ENCODE data around the gene RTL10. TPM values are rescaled to one million over a fixed set of nuclear protein-coding genes. Genes with fewer than 3 reads are reported as not detected.

RTL10 gene
- total RNA-seq, 4 donors from 2014 or later: 6.8 to 24.3 (median 17.7) TPM

GRCh38 chr22:19859861-19860510 lies 5.3 kb upstream of the RTL10 start:
- no peaks in the 10 kb centered on the region for H3K27me3 ChIP-seq
- no peaks in the 10 kb centered on the region for H3K4me1 ChIP-seq
- no peak for DNase-seq
- TF ChIP-seq POLR2A (IDR thresholded peaks at IDR 0.05): no peak
- TF ChIP-seq, protein P1, sequence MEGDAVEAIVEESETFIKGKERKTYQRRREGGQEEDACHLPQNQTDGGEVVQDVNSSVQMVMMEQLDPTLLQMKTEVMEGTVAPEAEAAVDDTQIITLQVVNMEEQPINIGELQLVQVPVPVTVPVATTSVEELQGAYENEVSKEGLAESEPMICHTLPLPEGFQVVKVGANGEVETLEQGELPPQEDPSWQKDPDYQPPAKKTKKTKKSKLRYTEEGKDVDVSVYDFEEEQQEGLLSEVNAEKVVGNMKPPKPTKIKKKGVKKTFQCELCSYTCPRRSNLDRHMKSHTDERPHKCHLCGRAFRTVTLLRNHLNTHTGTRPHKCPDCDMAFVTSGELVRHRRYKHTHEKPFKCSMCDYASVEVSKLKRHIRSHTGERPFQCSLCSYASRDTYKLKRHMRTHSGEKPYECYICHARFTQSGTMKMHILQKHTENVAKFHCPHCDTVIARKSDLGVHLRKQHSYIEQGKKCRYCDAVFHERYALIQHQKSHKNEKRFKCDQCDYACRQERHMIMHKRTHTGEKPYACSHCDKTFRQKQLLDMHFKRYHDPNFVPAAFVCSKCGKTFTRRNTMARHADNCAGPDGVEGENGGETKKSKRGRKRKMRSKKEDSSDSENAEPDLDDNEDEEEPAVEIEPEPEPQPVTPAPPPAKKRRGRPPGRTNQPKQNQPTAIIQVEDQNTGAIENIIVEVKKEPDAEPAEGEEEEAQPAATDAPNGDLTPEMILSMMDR (IDR thresholded peaks at IDR 0.05): no peak
- intact Hi-C loops (cut with DNase I; ENCODE audit: low total_unique reads): no loop called here
- no peaks in the 10 kb centered on the region for H3K9me3 ChIP-seq
- H3K27ac ChIP-seq: no peak overlapping the region
- no peak overlapping the region for H3K4me3 ChIP-seq
- H3K36me3 ChIP-seq: no peaks in the 10 kb centered on the region

DNA sequence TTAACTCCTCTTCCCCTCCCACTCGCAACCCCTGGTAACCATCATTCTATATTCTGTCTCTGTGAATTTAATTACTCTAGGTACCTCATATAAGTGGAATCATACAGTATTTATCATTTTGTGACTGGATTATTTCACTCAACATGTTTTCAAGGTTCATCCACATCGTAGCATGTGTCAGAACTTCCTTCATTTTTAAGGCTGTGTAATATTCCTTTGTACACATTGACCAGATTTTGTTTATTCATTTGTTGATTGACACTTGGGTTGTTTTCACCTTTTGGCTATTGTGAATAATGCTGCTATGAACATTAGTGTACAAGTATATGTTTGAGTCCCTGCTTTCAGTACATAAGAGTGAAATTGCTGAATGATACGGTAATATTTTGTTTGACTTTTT lies 2.7 kb upstream of the RTL10 start:
- intact Hi-C loops (cut with DNase I; ENCODE audit: low total_unique reads): no loop called here
- TF ChIP-seq, protein P1 (IDR thresholded peaks at IDR 0.05): no peak
- no peak for TF ChIP-seq POLR2A (IDR thresholded peaks at IDR 0.05)
- H3K4me3 ChIP-seq: no peak overlapping the region
- H3K9me3 ChIP-seq: no peaks in the 10 kb centered on the region
- H3K27me3 ChIP-seq: no peaks in the 10 kb centered on the region
- H3K27ac ChIP-seq: no peak overlapping the region
- no peaks in the 10 kb centered on the region for H3K36me3 ChIP-seq
- H3K4me1 ChIP-seq: peaks cover 0 to 12% of the 10 kb centered on the region in 2 donors
- no peak for DNase-seq

DNA sequence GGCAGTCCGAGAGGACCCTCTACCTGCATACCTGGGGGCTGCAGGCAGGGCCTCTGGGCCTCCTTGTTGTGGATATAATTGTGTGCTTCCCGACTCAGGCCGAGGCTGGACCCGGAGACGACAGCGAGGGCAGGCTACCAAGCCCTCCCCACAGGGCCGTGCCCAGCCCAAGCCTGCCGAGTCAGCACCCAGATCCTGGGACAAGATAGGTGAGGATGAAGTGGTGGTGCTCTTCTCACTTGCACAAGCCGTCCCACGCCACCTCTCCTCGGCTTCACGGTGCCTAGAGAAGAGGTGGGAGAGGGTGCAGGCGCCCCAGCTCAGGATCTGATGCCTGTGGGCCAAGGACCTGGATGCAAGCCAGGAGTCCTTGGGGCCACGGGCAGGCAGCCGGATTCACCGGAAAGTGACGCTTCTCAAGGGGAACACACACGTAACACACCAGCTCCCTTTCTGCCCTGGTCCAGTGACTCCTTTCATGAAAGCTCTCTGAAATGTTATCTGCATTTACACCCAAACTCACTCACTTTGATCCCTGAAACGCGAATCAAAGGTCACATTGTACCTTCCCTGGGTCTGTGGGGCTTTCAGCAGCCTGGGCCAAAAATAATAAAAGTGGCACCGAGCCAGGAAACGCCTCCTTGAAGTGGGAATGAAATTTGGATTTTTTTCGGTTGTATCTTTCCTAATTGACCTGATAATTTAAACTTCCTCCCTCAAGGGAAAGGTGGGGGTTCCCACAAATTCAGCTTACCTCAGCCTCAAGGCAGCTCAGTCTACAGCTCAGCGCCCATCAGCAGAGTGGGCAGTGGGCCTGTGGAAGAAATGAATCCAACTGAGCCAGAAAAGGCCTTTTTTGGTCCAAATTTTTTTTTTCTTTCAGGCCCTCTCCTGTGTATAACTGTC lies 1.1 kb upstream of the RTL10 start:
- intact Hi-C loops (cut with DNase I; ENCODE audit: low total_unique reads): no loop called here
- DNase-seq: peak; percentile 63 to 69
- Histone ChIP-seq H3K27me3 (no peaks in the 10 kb centered on the region), H3K4me3 (peak overlapping the region; percentile 77), H3K4me1 (peaks cover 0 to 12% of the 10 kb centered on the region in 2 donors), H3K36me3 (no peaks in the 10 kb centered on the region), H3K27ac (peak overlapping the region; percentile 90 to 92), H3K9me3 (no peaks in the 10 kb centered on the region)
- TF ChIP-seq, protein P1 (IDR thresholded peaks at IDR 0.05): no peak
- no peak for TF ChIP-seq POLR2A (IDR thresholded peaks at IDR 0.05)

GRCh38 chr22:19853879-19854777 lies 546 bp downstream of the RTL10 start:
- Histone ChIP-seq H3K9me3 (no peaks in the 10 kb centered on the region), H3K4me1 (peaks cover 0 to 12% of the 10 kb centered on the region in 2 donors), H3K36me3 (no peaks in the 10 kb centered on the region), H3K27me3 (no peaks in the 10 kb centered on the region), H3K27ac (peak overlapping the region; percentile 90 to 92), H3K4me3 (peak overlapping the region; percentile 77 to 81)
- no peak for TF ChIP-seq POLR2A (IDR thresholded peaks at IDR 0.05)
- TF ChIP-seq, protein P1 (IDR thresholded peaks at IDR 0.05): no peak
- intact Hi-C loops (cut with DNase I; ENCODE audit: low total_unique reads): no loop called here
- no peak for DNase-seq
